ENCODE results near the gene SLBP. TPM values are rescaled to one million over a fixed set of nuclear protein-coding genes. Genes with fewer than 3 reads are reported as not detected.

Gene SLBP
- total RNA-seq, 2 experiments from 2014 or later = 45.8 to 47.6 TPM

DNA sequence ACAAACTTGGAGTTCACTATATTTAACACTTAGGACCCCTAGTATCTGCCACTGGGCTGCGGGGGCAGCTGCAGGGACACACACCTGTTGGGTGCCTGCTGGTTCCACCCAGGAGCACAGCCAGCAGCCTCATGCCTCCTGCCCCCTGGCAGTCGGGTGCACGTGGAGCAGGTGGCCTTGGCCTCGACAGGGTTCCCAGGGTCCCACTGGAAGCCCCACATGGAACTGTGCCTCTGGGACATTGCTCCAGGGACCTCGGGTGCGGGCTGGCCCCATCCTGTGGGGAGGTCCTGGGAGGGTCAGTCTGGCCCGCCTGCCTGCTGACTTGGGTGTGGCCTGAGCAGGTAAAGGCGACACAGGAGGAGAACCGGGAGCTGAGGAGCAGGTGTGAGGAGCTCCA lies 27.2 kb upstream of the SLBP start:
- no peak overlapping the region for H3K27ac ChIP-seq (ENCODE audit: low read depth in 1 of 2, low read length in 2 of 2)
- TF ChIP-seq, protein P1, sequence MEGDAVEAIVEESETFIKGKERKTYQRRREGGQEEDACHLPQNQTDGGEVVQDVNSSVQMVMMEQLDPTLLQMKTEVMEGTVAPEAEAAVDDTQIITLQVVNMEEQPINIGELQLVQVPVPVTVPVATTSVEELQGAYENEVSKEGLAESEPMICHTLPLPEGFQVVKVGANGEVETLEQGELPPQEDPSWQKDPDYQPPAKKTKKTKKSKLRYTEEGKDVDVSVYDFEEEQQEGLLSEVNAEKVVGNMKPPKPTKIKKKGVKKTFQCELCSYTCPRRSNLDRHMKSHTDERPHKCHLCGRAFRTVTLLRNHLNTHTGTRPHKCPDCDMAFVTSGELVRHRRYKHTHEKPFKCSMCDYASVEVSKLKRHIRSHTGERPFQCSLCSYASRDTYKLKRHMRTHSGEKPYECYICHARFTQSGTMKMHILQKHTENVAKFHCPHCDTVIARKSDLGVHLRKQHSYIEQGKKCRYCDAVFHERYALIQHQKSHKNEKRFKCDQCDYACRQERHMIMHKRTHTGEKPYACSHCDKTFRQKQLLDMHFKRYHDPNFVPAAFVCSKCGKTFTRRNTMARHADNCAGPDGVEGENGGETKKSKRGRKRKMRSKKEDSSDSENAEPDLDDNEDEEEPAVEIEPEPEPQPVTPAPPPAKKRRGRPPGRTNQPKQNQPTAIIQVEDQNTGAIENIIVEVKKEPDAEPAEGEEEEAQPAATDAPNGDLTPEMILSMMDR (IDR thresholded peaks at IDR 0.05) = no peak
- Mint-ChIP-seq H3K4me1 (ENCODE audit: low read depth) (no peaks in the 10 kb centered on the region), H3K36me3 (ENCODE audit: low read depth) (peaks cover 90% of the 10 kb centered on the region), H3K27me3 (no peaks in the 10 kb centered on the region), H3K9me3 (no peaks in the 10 kb centered on the region), H3K27ac (no peak overlapping the region), H3K4me3 (no peak overlapping the region)
- peaks cover 15 to 32% of the 10 kb centered on the region in 2 experiments for H3K9me3 ChIP-seq (ENCODE audit: control insufficient read depth in 1 of 2, insufficient read depth in 1 of 2, low read length in 2 of 2)
- no peaks in the 10 kb centered on the region for H3K4me1 ChIP-seq (ENCODE audit: insufficient read depth, low read length)
- ChIA-PET CTCF (no interaction called here), POLR2A (no interaction called here)
- no peak overlapping the region for H3K4me3 ChIP-seq (ENCODE audit: low read length)
- intact Hi-C loops (cut with DNase I, micrococcal nuclease) = no loop called here
- no peaks in the 10 kb centered on the region for H3K27me3 ChIP-seq (ENCODE audit: control insufficient read depth in 1 of 2, insufficient read depth in 2 of 2, low read length in 2 of 2)
- H3K36me3 ChIP-seq (ENCODE audit: insufficient read depth, low read length) = peaks cover 88% of the 10 kb centered on the region
- no peak for ATAC-seq (ENCODE audit: poor library complexity)
- no peak for DNase-seq

GRCh38 chr4:1738410-1738809 lies 26.3 kb upstream of the SLBP start:
- Mint-ChIP-seq H3K4me3 (no peak overlapping the region), H3K36me3 (ENCODE audit: low read depth) (peaks cover 89% of the 10 kb centered on the region), H3K27ac (peak overlapping the region; percentile 9), H3K9me3 (no peaks in the 10 kb centered on the region), H3K27me3 (no peaks in the 10 kb centered on the region), H3K4me1 (ENCODE audit: low read depth) (no peaks in the 10 kb centered on the region)
- ATAC-seq (ENCODE audit: poor library complexity) (no peak), DNase-seq (no peak)
- intact Hi-C loops (cut with DNase I, micrococcal nuclease) = no loop called here
- H3K36me3 ChIP-seq (ENCODE audit: insufficient read depth, low read length) = peaks cover 85% of the 10 kb centered on the region
- H3K4me3 ChIP-seq (ENCODE audit: low read length) = no peak overlapping the region
- POLR2A ChIA-PET = interaction anchor here (0.8 kb wide), 1 partner anchor 823 kb away, joined by 3 read pairs; no protein-coding TSS in a partner anchor
- H3K27ac ChIP-seq (ENCODE audit: low read depth in 1 of 2, low read length in 2 of 2) = no peak overlapping the region
- CTCF ChIA-PET = no interaction called here
- TF ChIP-seq, protein P1 (IDR thresholded peaks at IDR 0.05) = no peak
- peaks cover 15 to 32% of the 10 kb centered on the region in 2 experiments for H3K9me3 ChIP-seq (ENCODE audit: control insufficient read depth in 1 of 2, insufficient read depth in 1 of 2, low read length in 2 of 2)
- H3K27me3 ChIP-seq (ENCODE audit: control insufficient read depth in 1 of 2, insufficient read depth in 2 of 2, low read length in 2 of 2) = no peaks in the 10 kb centered on the region
- no peaks in the 10 kb centered on the region for H3K4me1 ChIP-seq (ENCODE audit: insufficient read depth, low read length)

- H3K4me3 Mint-ChIP-seq = no peak overlapping the region
- Histone ChIP-seq H3K4me3 (ENCODE audit: low read length) (no peak overlapping the region), H3K36me3 (ENCODE audit: insufficient read depth, low read length) (peaks cover 93% of the 10 kb centered on the region), H3K4me1 (ENCODE audit: insufficient read depth, low read length) (no peaks in the 10 kb centered on the region), H3K9me3 (ENCODE audit: control insufficient read depth in 1 of 2, insufficient read depth in 1 of 2, low read length in 2 of 2) (peaks cover 15 to 32% of the 10 kb centered on the region in 2 experiments), H3K27me3 (ENCODE audit: control insufficient read depth in 1 of 2, insufficient read depth in 2 of 2, low read length in 2 of 2) (no peaks in the 10 kb centered on the region), H3K27ac (ENCODE audit: low read depth in 1 of 2, low read length in 2 of 2) (no peak overlapping the region)
- H3K9me3 Mint-ChIP-seq = no peaks in the 10 kb centered on the region
- no peaks in the 10 kb centered on the region for H3K27me3 Mint-ChIP-seq
- ATAC-seq (ENCODE audit: poor library complexity) (no peak), DNase-seq (no peak)
- ChIA-PET POLR2A (interaction anchor here (0.8 kb wide), 1 partner anchor 823 kb away, joined by 3 read pairs; no protein-coding TSS in a partner anchor), CTCF (no interaction called here)
- peaks cover 91% of the 10 kb centered on the region for H3K36me3 Mint-ChIP-seq (ENCODE audit: low read depth)
- H3K27ac Mint-ChIP-seq = no peak overlapping the region
- TF ChIP-seq, protein P1 (IDR thresholded peaks at IDR 0.05) = no peak
- intact Hi-C loops (cut with DNase I, micrococcal nuclease) = no loop called here
- H3K4me1 Mint-ChIP-seq (ENCODE audit: low read depth) = no peaks in the 10 kb centered on the region
These were observed 25.5 kb upstream of the SLBP start for GRCh38 chr4:1737666-1738065.
